Measurements from ENCODE around the gene ZNF148. TPM values are rescaled to one million over a fixed set of nuclear protein-coding genes. Genes with fewer than 3 reads are reported as not detected.

ZNF148 gene
- total RNA-seq, 1 experiment from 2014 or later = 47.8 TPM

GRCh38 chr3:125332504-125332903 lies 42.6 kb downstream of the ZNF148 start:
- POLR2A ChIA-PET (ENCODE audit: low non-redundant PET) = no interaction called here
- intact Hi-C loops (cut with micrococcal nuclease; ENCODE audit: unreplicated experiment) = no loop called here
- TF ChIP-seq EZH2 (IDR thresholded peaks at IDR 0.05; ENCODE audit: borderline replicate concordance, low read depth, low read length, poor library complexity, severe bottlenecking) (no peak), CTCF (conservative IDR thresholded peaks at IDR 0.05; ENCODE audit: low read depth, low read length) (no peak)
- Histone ChIP-seq H3K27ac (ENCODE audit: low read depth, low read length, poor library complexity, severe bottlenecking) (no peak overlapping the region), H3K36me3 (ENCODE audit: insufficient read depth, low read length, poor library complexity, severe bottlenecking) (peaks cover 7% of the 10 kb centered on the region), H3K4me3 (ENCODE audit: low read depth, low read length, poor library complexity, severe bottlenecking) (no peak overlapping the region), H3K4me1 (ENCODE audit: insufficient read depth, low read length, poor library complexity, severe bottlenecking) (peaks cover 33% of the 10 kb centered on the region), H3K9me3 (ENCODE audit: low read depth, low read length, poor library complexity, severe bottlenecking) (peaks cover 6% of the 10 kb centered on the region), H3K27me3 (replicated peaks; ENCODE audit: insufficient read depth, low read depth, low read length, poor library complexity) (no peaks in the 10 kb centered on the region)
- BruUV-seq (replicated peaks) = no TSS peak
- no peak for DNase-seq (ENCODE audit: low spot score)
- CTCF ChIA-PET = no interaction called here

GRCh38 chr3:125331243-125331642 lies 43.9 kb downstream of the ZNF148 start:
- ChIA-PET POLR2A (ENCODE audit: low non-redundant PET) (no interaction called here), CTCF (no interaction called here)
- no peaks in the 10 kb centered on the region for H3K27me3 ChIP-seq (replicated peaks; ENCODE audit: insufficient read depth, low read depth, low read length, poor library complexity)
- no peak overlapping the region for H3K4me3 ChIP-seq (ENCODE audit: low read depth, low read length, poor library complexity, severe bottlenecking)
- TF ChIP-seq EZH2 (IDR thresholded peaks at IDR 0.05; ENCODE audit: borderline replicate concordance, low read depth, low read length, poor library complexity, severe bottlenecking) (no peak), CTCF (conservative IDR thresholded peaks at IDR 0.05; ENCODE audit: low read depth, low read length) (no peak)
- DNase-seq (ENCODE audit: low spot score) = no peak
- peaks cover 6% of the 10 kb centered on the region for H3K9me3 ChIP-seq (ENCODE audit: low read depth, low read length, poor library complexity, severe bottlenecking)
- intact Hi-C loops (cut with micrococcal nuclease; ENCODE audit: unreplicated experiment) = no loop called here
- H3K36me3 ChIP-seq (ENCODE audit: insufficient read depth, low read length, poor library complexity, severe bottlenecking) = peaks cover 7% of the 10 kb centered on the region
- H3K4me1 ChIP-seq (ENCODE audit: insufficient read depth, low read length, poor library complexity, severe bottlenecking) = peaks cover 25% of the 10 kb centered on the region
- no TSS peak for BruUV-seq (replicated peaks)
- no peak overlapping the region for H3K27ac ChIP-seq (ENCODE audit: low read depth, low read length, poor library complexity, severe bottlenecking)

DNA sequence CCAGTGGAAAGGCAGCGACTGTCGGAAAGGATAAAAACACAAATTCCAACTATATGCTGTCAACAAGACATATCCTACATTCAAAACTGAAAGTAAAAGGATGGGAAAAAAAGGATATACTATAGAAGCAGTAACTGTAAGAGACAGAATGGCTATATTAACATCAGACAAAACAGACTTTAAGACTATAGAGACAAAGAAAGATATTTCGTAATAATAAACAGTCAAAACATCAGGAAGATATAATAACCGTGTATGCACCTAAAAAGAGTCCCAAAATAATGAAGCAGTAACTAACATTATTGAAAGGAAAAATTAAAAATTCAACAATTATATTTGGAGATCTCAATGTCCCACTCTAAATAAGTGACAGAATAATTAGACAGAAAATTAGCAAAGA lies 48.2 kb downstream of the ZNF148 start:
- H3K36me3 ChIP-seq (ENCODE audit: insufficient read depth, low read length, poor library complexity, severe bottlenecking) = peaks cover 4% of the 10 kb centered on the region
- H3K4me1 ChIP-seq (ENCODE audit: insufficient read depth, low read length, poor library complexity, severe bottlenecking) = peaks cover 30% of the 10 kb centered on the region
- TF ChIP-seq CTCF (conservative IDR thresholded peaks at IDR 0.05; ENCODE audit: low read depth, low read length) = no peak
- TF ChIP-seq EZH2 (IDR thresholded peaks at IDR 0.05; ENCODE audit: borderline replicate concordance, low read depth, low read length, poor library complexity, severe bottlenecking) = no peak

More for the DNA sequence above, 48.2 kb downstream of the ZNF148 start:
- Histone ChIP-seq H3K27ac (ENCODE audit: low read depth, low read length, poor library complexity, severe bottlenecking) (no peak overlapping the region), H3K27me3 (replicated peaks; ENCODE audit: insufficient read depth, low read depth, low read length, poor library complexity) (no peaks in the 10 kb centered on the region), H3K9me3 (ENCODE audit: low read depth, low read length, poor library complexity, severe bottlenecking) (peaks cover 7% of the 10 kb centered on the region), H3K4me3 (ENCODE audit: low read depth, low read length, poor library complexity, severe bottlenecking) (no peak overlapping the region)
- intact Hi-C loops (cut with micrococcal nuclease; ENCODE audit: unreplicated experiment) = no loop called here
- BruUV-seq (replicated peaks) = no TSS peak
- POLR2A ChIA-PET (ENCODE audit: low non-redundant PET) = no interaction called here
- no peak for DNase-seq (ENCODE audit: low spot score)
- CTCF ChIA-PET = no interaction called here
